OCI-LY1 (cell line): ENCODE data around the gene PGBD5.
A peak's percentile ranks its signal among the peaks of the same experiment; 100 is the strongest.

Experiments used
- CTCF ChIP-seq: fragments of 200-600 bp; sonication (generic), shearing (Covaris generic); IDR thresholded peaks from 2 replicates; pipeline ENCODE4 v1.5.1; 2017; ENCODE audit warnings: mild to moderate bottlenecking, antibody characterized with exemption, low read length, moderate library complexity, mixed read lengths
- EZH2 ChIP-seq: fragments of 200-600 bp; sonication (generic), shearing (Covaris generic); IDR thresholded peaks from 2 replicates; pipeline ENCODE4 v1.8.0; 2017; ENCODE audit warnings: borderline replicate concordance, mixed run types, mild to moderate bottlenecking, antibody characterized with exemption, low read length, moderate library complexity, mixed read lengths

- TF ChIP-seq EZH2 (no peak), CTCF (peak; percentile 16; the same call in 1 of the 2 replicates)
These were observed 157.6 kb downstream of the PGBD5 start for GRCh38 chr1:230268371-230269170.
